Mesenchymal stem cell (in vitro differentiated cells and primary cell): ENCODE measurements around the gene MACROD2.

Experiments used
- DNase-seq: peaks from one replicate; pipeline ENCODE4 v3.0.0-alpha.2; 2013
- H2AFZ ChIP-seq: one replicate; pipeline ENCODE4 v1.6.1; 2013; ENCODE audit warnings: low read depth, mild to moderate bottlenecking, control low read depth, inconsistent platforms, low read length, moderate library complexity
- H2AK5ac ChIP-seq: 2 replicates; pipeline ENCODE4 v1.6.1; 2013; ENCODE audit warnings: low read length, moderate library complexity, mild to moderate bottlenecking, inconsistent platforms; ENCODE audit not compliant: severe bottlenecking
- H2BK120ac ChIP-seq: one replicate; pipeline ENCODE4 v1.6.1; 2013; ENCODE audit warnings: low read depth, mild to moderate bottlenecking, inconsistent platforms, low read length, moderate library complexity
- H2BK12ac ChIP-seq, 2 experiments: one replicate each; pipeline ENCODE4 v1.6.1; 2013; ENCODE audit warnings: inconsistent platforms in 2 of 2, low read length in 2 of 2, mild to moderate bottlenecking in 2 of 2, moderate library complexity in 2 of 2, control low read depth in 1 of 2
- H2BK15ac ChIP-seq: one replicate; pipeline ENCODE4 v1.6.1; 2013; ENCODE audit warnings: mild to moderate bottlenecking, low read depth, inconsistent platforms; ENCODE audit not compliant: poor library complexity, severe bottlenecking
- H2BK5ac ChIP-seq: 2 replicates; pipeline ENCODE4 v1.6.1; 2013; ENCODE audit warnings: low read depth, mild to moderate bottlenecking, low read length, control low read depth, inconsistent platforms; ENCODE audit not compliant: poor library complexity, severe bottlenecking
- H3K14ac ChIP-seq, 2 experiments: one replicate each; pipeline ENCODE4 v1.6.1; 2013; ENCODE audit warnings: inconsistent platforms in 2 of 2, low read length in 2 of 2, control low read depth in 1 of 2, mild to moderate bottlenecking in 1 of 2, moderate library complexity in 1 of 2
- H3K18ac ChIP-seq, 2 experiments: one replicate each; pipeline ENCODE4 v1.6.1; 2013; ENCODE audit warnings: inconsistent platforms in 2 of 2, low read length in 2 of 2, control low read depth in 1 of 2, low read depth in 1 of 2, mild to moderate bottlenecking in 1 of 2
- H3K23ac ChIP-seq, 2 experiments: one replicate each; pipeline ENCODE4 v1.6.1; 2013; ENCODE audit warnings: inconsistent platforms in 2 of 2, low read length in 2 of 2, mild to moderate bottlenecking in 2 of 2, moderate library complexity in 2 of 2, control low read depth in 1 of 2
- H3K27ac ChIP-seq: 2 replicates; pipeline ENCODE4 v1.5.1; 2013; ENCODE audit warnings: mild to moderate bottlenecking, moderate library complexity, low read length, control low read depth, inconsistent platforms; ENCODE audit not compliant: poor library complexity, severe bottlenecking
- H3K27me3 ChIP-seq, 2 experiments: 2 replicates each; pipeline versions ENCODE4 v1.6.1 to v1.7.0; 2013; ENCODE audit warnings: low read length in 2 of 2, mild to moderate bottlenecking in 2 of 2, moderate library complexity in 2 of 2, control low read depth in 1 of 2, inconsistent platforms in 1 of 2; ENCODE audit not compliant: control insufficient read depth in 1 of 2, insufficient read depth in 1 of 2
- H3K36me3 ChIP-seq, 2 experiments: 2 replicates each; pipeline versions ENCODE4 v1.6.1 to v1.7.0; 2013; ENCODE audit warnings: low read length in 2 of 2, control low read depth in 1 of 2, inconsistent platforms in 1 of 2, low read depth in 1 of 2, mild to moderate bottlenecking in 1 of 2; ENCODE audit not compliant: insufficient read depth in 2 of 2, control insufficient read depth in 1 of 2
- H3K4ac ChIP-seq, 2 experiments: one replicate each; pipeline ENCODE4 v1.6.1; 2013; ENCODE audit warnings: inconsistent platforms in 2 of 2, low read length in 2 of 2, mild to moderate bottlenecking in 2 of 2, moderate library complexity in 2 of 2, control low read depth in 1 of 2, low read depth in 1 of 2
- H3K4me1 ChIP-seq: 2 replicates; pipeline ENCODE4 v1.6.1; 2013; ENCODE audit warnings: low read depth, low read length, control low read depth; ENCODE audit not compliant: control insufficient read depth, insufficient read depth
- H3K4me2 ChIP-seq: 2 replicates; pipeline ENCODE4 v1.6.1; 2013; ENCODE audit warnings: low read length, mild to moderate bottlenecking, inconsistent platforms; ENCODE audit not compliant: poor library complexity, severe bottlenecking
- H3K4me3 ChIP-seq, 2 experiments: 2 replicates each; pipeline versions ENCODE4 v1.5.1 to v1.7.0; 2013; ENCODE audit warnings: low read length in 2 of 2, mild to moderate bottlenecking in 2 of 2, control low read depth in 1 of 2, low read depth in 1 of 2; ENCODE audit not compliant: insufficient read depth in 1 of 2
- H3K79me1 ChIP-seq: replicated peaks from 2 replicates; pipeline ENCODE4 v1.6.1; 2013; ENCODE audit warnings: mild to moderate bottlenecking, control low read depth, low read length, inconsistent platforms; ENCODE audit not compliant: poor library complexity, severe bottlenecking
- H3K9ac ChIP-seq: 2 replicates; pipeline ENCODE4 v1.7.0; 2013; ENCODE audit warnings: mild to moderate bottlenecking, low read length, moderate library complexity
- H3K9me3 ChIP-seq: 2 replicates; pipeline ENCODE4 v1.7.0; 2013; ENCODE audit warnings: mild to moderate bottlenecking, low read length; ENCODE audit not compliant: control insufficient read depth
- H4K8ac ChIP-seq: one replicate; pipeline ENCODE4 v1.6.1; 2013; ENCODE audit warnings: inconsistent platforms, mild to moderate bottlenecking, low read length, moderate library complexity
- H4K91ac ChIP-seq: one replicate; pipeline ENCODE4 v1.6.1; 2013; ENCODE audit warnings: mild to moderate bottlenecking, low read length, inconsistent platforms
- WGBS: methylation state at CpG from one replicate; pipeline ENCODE4 v1.1.7; 2013; ENCODE audit warnings: mixed read lengths; 5-methylcytosine and 5-hydroxymethylcytosine counted together

MACROD2 gene

DNA sequence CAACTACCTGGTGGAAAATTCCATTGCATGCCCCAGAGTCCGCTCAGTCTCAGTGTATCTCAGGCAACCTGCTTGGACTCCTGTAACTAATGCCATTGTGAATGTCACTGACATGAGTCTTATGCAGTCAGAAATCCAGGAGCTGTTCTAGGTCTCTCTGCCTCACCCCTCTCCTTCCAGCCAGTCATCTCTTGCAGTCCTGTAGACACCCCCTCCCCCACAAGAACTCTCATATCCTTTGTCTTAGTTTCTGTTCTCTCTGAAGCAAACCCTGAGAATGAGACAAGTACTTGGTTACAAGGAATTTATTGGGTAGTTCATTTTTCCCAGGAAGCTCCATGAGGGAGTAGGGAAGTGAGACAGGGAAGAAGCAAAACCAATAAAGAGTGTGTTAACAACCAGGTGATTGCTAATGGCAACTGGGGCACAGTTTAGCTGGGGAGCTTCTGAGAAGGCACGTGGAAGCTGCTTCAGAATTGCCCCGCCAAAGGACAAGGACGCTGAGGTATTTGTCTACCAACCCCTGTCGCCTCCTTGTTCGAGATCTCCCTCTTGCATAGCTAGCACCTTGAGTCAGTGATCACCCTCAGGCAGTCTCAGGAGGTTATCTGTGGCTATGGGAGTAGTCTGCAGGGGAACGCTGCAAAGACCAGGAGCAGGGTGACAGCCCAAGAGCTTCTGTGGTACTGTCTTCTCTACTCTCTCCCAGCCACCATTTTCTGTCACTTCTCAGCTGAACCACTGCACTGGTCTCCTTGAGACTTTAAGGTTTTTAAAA, 1253.5 kb downstream of the MACROD2 start:
- Histone ChIP-seq H3K9me3 (no peaks in the 10 kb centered on the region), H3K27me3 (no peaks in the 10 kb centered on the region), H2BK15ac (no peak overlapping the region), H2AFZ (no peak overlapping the region), H3K4me2 (no peak overlapping the region), H3K36me3 (no peaks in the 10 kb centered on the region), H3K4me3 (no peak overlapping the region), H4K91ac (no peak overlapping the region), H3K27ac (no peak overlapping the region), H3K79me1 (no peaks in the 10 kb centered on the region), H2BK5ac (no peak overlapping the region), H2BK12ac (no peak overlapping the region), H3K14ac (no peak overlapping the region), H3K4ac (no peak overlapping the region), H3K9ac (no peak overlapping the region), H3K18ac (no peak overlapping the region), H4K8ac (no peak overlapping the region), H3K23ac (no peak overlapping the region), H2BK120ac (no peak overlapping the region), H2AK5ac (no peak overlapping the region), H3K4me1 (no peaks in the 10 kb centered on the region)
- no peak for DNase-seq
- 93% methylated on average over 7 of the region's 7 CpGs for WGBS

DNA sequence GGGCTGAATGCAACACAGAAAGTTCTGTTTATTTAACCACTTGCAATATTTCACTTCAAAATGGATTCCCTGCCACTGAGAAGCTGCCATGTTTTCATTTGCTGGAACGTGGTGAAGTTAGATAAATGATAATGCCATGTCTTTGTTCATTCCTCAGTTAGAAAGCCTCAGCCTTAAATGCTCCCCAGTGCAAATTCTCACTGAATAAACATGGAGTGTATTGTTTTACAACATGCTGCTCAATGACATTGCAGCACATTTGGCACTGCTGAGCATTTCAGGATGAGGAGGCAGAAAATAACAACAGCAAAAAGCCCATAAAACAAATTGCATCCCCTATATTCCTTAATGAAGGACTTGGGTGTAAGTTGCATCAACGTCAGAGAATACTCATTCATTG, 1255.9 kb downstream of the MACROD2 start:
- Histone ChIP-seq H3K9me3 (no peaks in the 10 kb centered on the region), H2BK12ac (no peak overlapping the region), H3K4ac (no peak overlapping the region), H2AFZ (no peak overlapping the region), H3K4me2 (no peak overlapping the region), H3K14ac (no peak overlapping the region), H3K9ac (no peak overlapping the region), H2AK5ac (no peak overlapping the region), H3K36me3 (no peaks in the 10 kb centered on the region), H2BK120ac (no peak overlapping the region), H4K91ac (no peak overlapping the region), H2BK5ac (no peak overlapping the region), H3K27ac (no peak overlapping the region), H3K4me3 (no peak overlapping the region), H3K23ac (no peak overlapping the region), H3K4me1 (no peaks in the 10 kb centered on the region), H4K8ac (no peak overlapping the region), H3K79me1 (no peaks in the 10 kb centered on the region), H3K27me3 (no peaks in the 10 kb centered on the region), H3K18ac (no peak overlapping the region), H2BK15ac (no peak overlapping the region)
- no peak for DNase-seq
- WGBS: 83% methylated on average over 1 of the region's 2 CpGs

DNA sequence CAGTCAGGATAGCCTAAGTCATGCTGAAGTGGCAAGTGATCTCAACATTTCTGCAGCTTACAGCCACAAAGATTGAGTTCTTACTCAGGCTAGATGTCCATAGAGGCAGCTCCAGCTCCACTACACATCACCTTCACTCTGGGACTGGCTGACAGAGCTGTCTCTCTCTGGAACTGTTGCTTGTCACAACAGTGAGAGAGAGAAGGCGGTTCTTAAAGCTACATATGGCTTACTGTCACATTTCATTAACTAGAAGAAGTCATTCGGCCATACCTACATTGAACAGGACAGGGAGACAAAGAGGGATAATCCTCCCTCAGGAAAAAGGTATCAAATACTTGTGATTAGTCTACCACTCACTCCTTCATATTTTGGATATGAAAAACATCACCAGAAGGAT, 1257.0 kb downstream of the MACROD2 start:
- Histone ChIP-seq H3K27ac (no peak overlapping the region), H2AFZ (no peak overlapping the region), H2BK12ac (no peak overlapping the region), H3K9me3 (no peaks in the 10 kb centered on the region), H3K4ac (no peak overlapping the region), H2BK15ac (no peak overlapping the region), H3K27me3 (no peaks in the 10 kb centered on the region), H2BK5ac (no peak overlapping the region), H3K4me1 (no peaks in the 10 kb centered on the region), H2AK5ac (no peak overlapping the region), H3K4me2 (no peak overlapping the region), H3K79me1 (no peaks in the 10 kb centered on the region), H3K14ac (no peak overlapping the region), H3K4me3 (no peak overlapping the region), H3K23ac (no peak overlapping the region), H4K8ac (no peak overlapping the region), H3K36me3 (no peaks in the 10 kb centered on the region), H3K9ac (no peak overlapping the region), H3K18ac (no peak overlapping the region), H2BK120ac (no peak overlapping the region), H4K91ac (no peak overlapping the region)
- DNase-seq: no peak
- 93% methylated on average over 1 of the region's 2 CpGs for WGBS

DNA sequence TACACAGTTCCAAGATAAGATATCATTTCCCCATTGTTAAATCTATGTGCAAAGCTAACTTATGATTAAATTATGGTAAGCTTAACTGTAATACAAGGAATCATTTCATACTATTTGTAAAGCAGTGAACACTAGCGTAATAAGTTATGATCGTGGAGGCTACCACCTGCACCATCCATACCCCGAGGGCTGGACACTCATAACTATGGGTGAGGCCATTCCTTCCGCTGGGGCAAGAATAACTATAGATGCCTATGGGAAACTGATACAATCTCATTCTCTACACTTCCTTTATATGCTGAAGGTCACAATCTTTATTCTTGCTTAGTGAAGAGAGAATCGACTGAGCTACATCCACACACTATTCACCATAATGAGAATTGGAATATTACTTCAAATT, 1258.1 kb downstream of the MACROD2 start:
- Histone ChIP-seq H3K18ac (no peak overlapping the region), H4K8ac (no peak overlapping the region), H3K27ac (no peak overlapping the region), H2AFZ (no peak overlapping the region), H3K4me3 (no peak overlapping the region), H3K79me1 (no peaks in the 10 kb centered on the region), H2BK5ac (no peak overlapping the region), H3K4ac (no peak overlapping the region), H3K14ac (no peak overlapping the region), H2BK12ac (no peak overlapping the region), H3K4me1 (no peaks in the 10 kb centered on the region), H3K4me2 (no peak overlapping the region), H3K23ac (no peak overlapping the region), H2BK120ac (no peak overlapping the region), H4K91ac (no peak overlapping the region), H2BK15ac (no peak overlapping the region), H3K27me3 (no peaks in the 10 kb centered on the region), H2AK5ac (no peak overlapping the region), H3K9ac (no peak overlapping the region), H3K9me3 (no peaks in the 10 kb centered on the region), H3K36me3 (no peaks in the 10 kb centered on the region)
- WGBS: 93% methylated on average over 4 of the region's 5 CpGs
- DNase-seq: no peak
